T-helper 1 cell (primary cell): Measurements from ENCODE around the gene SUZ12.
"Not testable (repeated sequence)": the region's sequence is repeated elsewhere in the genome, so short reads cannot be mapped to it uniquely, and the experiment has no call there.

ENCODE experiments used
- DNase-seq, 5 donors: peaks; one replicate each; pipeline ENCODE4 v3.0.0-alpha.2; 2012 to 2020
- total RNA-seq, 4 donors: gene quantifications; one replicate each; lab custom pipeline; 2026; lab: John Stamatoyannopoulos, UW

SUZ12 gene
- 56.5 to 83.1 (median 68.6) reads per million in 4 donors for total RNA-seq

DNA sequence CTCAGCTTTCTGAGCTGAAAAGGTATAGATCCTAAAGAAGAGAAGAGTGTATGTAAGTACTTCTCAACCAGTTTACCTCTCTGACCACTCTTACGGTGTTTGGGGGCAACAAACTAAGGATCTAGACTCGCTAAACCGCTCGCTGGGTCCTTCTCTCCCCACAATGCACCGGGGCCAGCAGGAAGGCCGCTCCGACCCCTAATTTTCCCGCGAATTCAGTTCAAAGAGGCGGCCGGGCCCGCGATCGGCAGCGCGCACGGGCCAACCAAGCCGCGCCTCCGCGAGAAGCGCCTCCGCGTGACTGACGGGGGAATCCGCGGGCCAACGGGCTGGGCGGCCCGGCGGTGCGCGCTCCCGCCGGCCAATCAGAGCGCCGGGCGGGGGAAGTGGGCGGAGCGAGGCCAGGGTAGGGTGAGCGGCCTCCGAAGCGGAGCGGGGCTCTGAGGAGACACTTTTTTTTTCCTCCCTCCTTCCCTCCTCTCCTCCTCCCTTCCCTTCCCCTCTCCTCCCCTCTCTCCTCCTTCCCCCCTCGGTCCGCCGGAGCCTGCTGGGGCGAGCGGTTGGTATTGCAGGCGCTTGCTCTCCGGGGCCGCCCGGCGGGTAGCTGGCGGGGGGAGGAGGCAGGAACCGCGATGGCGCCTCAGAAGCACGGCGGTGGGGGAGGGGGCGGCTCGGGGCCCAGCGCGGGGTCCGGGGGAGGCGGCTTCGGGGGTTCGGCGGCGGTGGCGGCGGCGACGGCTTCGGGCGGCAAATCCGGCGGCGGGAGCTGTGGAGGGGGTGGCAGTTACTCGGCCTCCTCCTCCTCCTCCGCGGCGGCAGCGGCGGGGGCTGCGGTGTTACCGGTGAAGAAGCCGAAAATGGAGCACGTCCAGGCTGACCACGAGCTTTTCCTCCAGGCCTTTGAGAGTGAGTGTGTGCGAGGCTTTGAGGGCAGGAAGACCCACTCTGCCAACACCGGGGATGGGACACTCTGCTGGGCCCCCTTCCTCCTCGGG lies at the start of gene SUZ12:
Gene SUZ12, plus strand, starts transcription at position 393 of the 995 bp plus-strand sequence. Its CDS starts 240 bp downstream, at position 633.
- DNase-seq: peak; percentile 67 to 87 (median 74)

DNA sequence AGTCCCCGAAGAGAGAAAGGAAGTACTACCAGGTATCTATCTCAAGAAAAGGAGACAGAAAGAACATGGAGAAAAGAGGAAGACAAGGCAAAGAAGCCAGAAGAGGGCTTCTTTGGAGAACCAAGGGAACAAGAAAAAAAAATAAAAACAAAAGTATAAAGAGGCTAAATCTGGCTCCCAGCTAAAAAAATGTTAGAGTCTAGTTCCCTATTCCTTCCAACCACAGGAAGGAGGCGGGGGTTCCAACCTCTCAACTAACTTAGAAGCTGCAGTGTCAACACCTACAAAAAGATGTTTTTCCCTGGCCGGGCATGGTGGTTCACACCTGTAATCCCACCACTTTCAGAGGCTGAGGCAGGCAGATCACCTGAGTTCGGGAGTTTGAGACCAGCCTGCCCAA lies 48.7 kb upstream of the SUZ12 start:
- DNase-seq: no peak

DNA sequence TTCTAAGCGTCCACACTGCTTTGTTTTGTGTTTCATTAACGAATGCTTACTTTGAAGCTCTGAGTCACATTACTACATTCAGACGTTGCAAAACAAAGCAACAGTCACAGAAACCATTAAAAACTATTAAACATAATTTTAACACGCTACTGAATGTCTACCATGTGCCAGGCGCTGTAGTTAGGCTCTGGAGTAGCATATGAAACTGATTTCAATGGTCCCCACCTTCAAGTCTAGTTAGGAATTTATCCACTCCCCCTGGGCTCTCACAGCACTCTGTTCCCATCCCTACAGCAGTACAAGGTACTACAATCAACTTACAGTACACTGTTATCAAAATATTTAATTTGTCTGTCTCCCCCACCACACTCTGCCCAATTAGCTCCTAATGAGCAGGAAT lies 35.9 kb upstream of the SUZ12 start:
- DNase-seq: no peak

DNA sequence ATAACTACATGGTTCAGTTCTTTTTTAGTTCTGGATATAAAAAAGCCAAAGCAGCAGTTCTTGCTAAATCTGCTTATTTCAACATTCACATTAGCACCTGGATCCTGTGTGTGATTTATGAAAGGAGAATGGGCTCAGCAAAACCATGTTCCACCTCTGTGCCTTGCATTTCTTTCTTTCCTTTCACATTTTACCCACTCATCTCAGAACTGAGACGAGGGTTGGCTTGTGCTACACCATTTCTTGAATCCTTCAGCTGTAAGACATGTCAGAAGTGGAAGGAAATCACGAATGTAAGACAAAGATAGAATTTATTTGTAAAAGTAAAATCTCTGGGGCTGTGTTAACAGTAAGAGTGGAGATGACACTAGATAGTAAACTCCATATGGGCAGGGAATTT lies 34.1 kb upstream of the SUZ12 start:
- DNase-seq: peak in 1 of 5 donors; percentile 51

DNA sequence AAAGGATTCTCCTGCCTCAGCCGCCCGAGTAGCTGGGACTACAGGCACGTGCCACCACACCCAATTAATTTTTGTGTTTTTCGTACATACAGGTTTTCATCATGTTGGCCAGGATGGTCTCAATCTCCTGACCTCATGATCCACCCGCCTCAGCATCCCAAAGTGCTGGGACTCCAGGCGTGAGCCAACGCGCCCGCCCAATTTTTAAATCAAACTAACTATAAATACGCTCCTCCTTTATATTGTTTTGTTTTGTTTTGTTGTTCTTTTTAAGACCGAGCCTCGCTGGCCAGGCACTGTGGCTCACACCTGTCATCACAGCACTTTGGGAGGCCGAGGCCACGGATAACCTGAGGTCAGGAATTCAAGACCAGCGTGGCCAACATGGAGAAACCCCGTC lies 33.4 kb upstream of the SUZ12 start:
- DNase-seq: no peak

DNA sequence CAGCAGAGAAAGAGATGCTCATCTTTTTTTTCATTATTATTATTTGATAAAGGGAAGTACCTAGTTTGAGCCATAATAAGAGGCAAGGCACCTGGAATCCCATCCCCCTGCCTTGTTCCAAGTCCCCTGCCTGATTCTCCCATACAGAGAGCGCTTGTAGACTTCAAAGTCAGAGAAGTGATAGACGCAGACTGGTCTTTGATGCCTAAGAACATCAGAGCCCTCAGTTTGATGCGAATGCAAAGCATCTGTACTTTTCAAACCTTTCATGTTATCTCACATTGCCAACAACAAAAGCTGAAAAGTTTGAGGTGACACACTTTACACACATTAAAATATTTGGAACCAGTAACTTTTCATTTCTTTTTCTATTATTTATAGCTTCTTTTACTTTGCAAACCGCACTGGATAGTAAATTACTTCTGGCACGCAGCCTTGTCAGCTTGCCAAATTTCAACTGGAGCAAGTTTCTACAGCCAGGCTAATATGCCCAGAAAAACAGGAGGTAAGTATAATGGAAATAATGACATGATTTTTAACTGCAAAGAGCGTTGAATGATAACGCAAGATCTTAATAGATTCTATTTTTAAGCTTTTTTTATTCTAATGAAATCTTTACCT lies 29.4 kb upstream of the SUZ12 start:
- DNase-seq: no peak

DNA sequence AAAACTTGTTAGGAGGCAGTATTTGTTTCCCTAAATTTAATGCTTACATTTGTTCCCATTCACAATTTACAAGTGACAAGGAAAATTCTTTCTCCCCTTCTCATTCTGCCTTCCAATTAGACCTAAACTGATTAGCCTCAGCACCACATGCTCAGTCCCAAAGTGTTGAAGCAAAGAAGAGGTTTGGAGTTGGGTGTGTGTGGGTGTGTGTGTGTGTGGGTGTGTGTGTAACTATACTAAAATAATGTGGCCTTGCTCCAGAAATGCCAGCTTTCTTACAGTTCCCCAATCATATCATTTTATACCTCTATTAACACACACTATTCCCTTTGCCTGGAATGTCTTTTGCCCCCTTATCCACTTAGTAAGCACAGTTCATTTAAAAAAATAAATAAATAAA lies 28.4 kb upstream of the SUZ12 start:
- no peak for DNase-seq

DNA sequence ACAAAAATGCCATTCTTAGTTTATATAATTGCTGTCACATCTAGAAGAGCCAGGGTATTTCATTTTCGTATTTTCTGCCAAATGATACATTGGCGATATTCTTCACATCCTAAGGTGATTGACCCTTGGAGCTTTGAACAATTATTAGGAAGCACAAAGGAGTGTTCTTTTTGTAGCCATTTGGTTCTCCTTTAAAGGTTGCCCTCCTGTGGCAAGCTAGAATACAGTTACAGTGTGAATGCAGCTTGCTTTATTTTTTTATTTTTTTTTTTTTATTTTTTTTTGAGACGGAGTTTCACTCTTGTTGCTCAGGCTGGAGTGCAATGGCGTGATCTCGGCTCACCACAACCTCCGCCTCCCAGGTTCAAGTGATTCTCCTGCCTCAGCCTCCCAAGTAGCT lies 24.1 kb upstream of the SUZ12 start:
- DNase-seq: not testable (repeated sequence)

DNA sequence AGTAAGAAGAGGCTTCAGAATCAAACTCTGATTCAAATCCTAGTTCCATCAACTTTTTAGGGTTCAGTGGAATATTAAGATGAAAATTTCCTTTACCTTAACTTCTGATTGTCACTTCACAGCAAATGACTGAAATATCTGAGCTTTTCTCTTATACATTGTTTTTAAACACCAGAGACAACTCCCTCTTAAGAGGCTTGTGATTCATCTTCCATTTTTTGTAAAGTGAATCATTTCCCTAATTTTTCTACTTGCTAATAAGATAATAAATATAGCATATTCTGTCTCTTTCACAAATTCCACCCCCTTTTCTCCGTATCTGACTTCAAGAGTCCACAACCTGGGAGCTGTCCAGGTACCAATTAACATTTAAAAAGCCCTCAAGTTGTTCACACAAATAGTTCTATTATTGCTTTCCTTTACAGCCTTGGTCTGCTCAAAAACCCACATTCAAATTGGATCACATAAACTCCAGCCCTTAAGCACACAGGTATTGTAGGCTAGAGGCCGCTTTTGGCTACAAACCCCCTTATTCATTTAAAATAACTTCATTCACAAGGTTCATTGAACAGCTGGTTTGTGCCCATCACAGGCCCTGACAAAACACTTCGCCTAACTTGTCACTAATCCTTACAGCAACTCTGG lies 21.2 kb upstream of the SUZ12 start:
- DNase-seq: no peak

DNA sequence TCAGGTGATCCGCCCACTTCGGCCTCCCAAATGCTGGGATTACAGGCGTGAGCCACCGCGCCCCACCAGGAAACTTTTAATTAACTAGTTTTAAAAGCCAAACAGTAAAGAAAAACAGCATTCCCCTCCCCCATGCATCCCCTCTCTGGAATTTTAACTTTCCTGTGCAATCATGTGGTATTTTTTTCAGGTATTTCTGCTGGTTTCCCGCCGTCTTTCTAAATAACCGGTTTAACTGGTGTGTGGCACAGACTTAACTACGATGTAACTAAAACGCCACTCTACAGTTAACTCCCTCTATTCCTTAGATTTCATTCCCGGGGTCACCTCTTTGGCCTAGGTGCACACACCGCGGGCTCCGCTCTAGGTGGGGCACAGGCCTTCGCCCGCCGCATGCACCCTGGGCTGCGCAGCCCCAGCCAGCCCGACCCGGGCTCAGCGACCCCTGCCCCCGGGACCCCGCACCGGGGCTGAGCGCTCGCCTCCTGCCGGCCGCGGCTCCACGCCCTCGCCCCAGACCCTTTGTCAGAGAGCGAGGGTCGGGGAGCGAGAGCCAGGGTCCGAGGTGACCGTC lies 20.2 kb upstream of the SUZ12 start:
- DNase-seq: no peak

DNA sequence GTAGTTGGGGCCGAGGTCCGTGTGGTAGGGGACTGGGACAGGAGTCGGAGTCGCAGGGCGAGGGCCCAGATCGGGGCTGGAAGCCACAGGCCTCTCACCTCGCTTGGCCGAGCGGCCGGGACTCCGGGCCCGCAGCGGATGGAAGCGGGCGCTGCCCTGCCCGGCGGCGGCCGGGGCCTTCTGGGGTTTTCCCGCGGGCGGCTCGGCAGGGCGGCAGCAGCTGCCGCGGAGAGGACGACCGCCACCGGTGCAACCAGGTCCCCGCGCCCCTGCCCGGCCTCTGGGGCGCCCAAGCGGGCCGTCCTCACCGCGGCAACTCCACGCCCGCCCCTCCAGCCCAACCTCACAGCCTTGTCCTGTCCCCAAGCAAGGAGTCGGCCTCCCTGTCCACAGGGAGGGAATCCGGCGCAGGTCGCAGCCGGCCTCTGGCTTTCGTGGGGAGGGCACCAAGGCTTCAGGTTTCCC lies 19.7 kb upstream of the SUZ12 start:
- no peak for DNase-seq

DNA sequence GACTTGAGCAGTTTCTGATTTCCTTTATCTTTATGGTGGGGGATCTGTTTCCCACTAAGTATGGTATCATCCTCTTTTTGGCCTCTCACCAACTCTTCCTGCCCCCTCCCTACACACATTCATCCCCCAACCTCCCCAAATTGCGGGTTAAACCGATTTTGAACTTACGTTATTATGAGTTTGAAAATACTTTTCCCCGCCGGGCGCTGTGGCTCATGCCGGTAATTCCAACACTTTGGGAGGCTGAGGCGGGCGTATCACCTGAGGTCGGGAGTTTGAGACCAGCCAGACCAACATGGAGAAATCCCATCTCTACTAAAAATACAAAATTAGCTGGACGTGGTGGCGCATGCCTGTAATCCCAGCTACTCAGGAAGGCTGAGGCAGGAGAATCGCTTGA lies 19.1 kb upstream of the SUZ12 start:
- not testable (repeated sequence) for DNase-seq

DNA sequence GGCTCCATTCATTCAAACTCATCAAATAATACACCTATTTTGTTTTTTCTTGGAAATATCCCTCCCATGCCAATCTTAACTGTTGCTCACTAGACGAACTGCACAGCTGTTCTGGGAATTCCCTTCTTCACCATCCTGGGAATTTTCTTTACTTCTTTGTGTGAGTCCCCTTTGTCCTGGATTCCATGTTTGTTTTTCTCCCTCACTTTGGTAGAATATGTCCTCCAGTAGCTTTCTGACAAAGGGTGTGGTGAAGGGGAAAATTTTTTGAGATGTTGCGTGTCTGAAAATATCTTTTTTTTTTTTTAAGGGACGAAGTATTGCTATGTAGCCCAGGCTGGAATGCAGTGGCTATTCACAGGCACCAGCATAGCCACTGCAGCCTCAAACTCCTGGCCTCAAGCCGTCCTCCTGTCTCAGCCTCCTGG lies 18.1 kb upstream of the SUZ12 start:
- DNase-seq: no peak

DNA sequence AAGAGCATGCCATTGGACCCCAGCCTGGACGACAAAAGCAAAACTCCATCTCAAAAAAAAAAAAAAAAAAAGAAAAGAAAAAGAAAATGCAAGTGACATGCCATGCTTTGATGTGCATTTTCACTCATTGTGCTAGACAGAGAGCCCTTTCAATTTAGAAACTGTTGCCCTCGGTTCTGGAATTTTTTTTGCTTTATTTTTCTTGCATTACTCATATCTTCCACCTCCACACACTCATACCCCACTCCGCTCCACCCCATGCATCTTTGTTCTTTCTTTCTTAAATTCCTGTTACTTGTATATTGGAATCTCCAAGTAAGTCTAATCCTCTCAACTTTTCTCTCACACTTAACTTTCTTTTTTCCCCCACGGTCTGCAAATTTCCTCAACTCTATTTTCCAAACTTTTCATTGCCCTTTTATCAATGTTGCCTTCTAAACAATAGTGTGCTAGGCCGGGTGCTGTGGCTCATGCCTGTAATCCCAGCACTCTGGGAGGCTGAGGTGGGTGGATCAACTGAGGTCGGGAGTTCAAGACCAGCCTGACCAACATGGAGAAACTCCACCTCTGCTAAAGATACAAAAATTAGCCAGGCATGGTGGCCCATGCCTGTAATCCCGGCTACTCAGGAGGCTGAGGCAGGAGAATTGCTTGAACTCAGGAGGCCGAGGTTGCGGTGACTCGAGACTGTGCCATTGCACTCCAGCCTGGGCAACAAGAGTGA lies 16.8 kb upstream of the SUZ12 start:
- DNase-seq: peak in 1 of 5 donors; percentile 22

DNA sequence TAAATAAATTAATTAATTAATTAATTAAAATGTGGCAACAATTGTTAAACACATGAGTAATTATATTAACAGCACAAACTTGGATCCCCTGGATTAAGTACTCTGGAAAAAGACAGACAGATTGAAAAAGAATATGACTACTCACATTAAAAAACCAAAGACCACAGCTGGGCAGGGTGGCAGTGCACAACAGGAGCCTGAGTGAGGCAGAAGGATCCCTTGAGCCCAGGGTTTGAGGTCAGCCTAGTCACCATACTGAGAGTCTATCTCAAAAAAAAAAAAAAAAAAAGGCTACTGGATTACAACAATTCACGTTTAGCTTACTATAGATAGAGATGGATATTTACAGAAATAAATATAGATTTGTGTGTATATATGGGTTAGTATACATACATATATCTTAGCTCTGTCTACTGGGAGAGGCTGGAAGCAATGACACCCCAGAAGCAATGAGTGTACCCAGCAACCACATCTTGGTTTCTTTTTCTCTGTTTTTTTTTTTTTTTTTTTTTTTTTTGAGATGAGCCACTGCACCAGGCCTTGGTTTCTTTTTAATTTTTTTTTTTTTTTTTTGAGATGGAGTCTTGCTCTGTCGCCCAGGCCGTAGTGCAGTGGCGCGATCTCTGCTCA lies 10.6 kb upstream of the SUZ12 start:
- no peak for DNase-seq

DNA sequence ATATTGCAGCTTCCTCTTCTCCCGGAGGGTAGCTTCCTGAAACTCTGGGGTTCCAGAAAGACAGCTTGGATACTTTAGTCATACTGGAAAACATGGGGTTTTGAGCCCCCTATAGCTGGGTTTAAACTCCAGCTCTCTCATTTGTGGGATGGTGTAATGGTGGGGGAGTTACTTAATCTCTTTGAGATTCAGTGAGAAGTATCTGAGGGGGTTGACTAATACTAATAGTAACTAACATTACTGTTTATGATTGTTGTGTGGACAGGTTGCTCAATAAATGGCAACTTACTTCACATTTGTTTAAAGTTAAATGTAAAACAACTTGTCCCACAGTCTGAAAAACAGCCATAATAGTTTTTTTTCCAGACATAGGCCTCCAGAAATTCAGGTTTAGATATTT lies 5.1 kb upstream of the SUZ12 start:
- no peak for DNase-seq

DNA sequence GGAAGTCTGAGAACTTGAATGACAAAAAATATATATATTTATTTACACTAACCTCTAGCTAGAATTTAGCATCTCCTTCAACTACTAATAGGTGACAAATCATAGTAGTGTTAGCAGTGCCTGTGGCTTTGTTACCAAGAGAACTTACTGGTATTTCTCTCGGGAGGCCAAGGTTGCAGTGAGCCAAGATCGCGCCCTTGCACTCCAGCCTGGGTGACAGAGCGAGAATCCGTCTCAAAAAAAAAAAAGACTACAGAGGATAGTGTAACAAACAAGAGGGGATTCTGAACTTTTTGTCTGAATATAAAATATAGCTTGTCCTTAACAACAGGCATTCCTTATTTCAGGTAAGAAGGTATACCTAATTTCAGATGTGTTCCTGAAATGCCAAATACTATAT lies 1.3 kb upstream of the SUZ12 start:
- DNase-seq: no peak

DNA sequence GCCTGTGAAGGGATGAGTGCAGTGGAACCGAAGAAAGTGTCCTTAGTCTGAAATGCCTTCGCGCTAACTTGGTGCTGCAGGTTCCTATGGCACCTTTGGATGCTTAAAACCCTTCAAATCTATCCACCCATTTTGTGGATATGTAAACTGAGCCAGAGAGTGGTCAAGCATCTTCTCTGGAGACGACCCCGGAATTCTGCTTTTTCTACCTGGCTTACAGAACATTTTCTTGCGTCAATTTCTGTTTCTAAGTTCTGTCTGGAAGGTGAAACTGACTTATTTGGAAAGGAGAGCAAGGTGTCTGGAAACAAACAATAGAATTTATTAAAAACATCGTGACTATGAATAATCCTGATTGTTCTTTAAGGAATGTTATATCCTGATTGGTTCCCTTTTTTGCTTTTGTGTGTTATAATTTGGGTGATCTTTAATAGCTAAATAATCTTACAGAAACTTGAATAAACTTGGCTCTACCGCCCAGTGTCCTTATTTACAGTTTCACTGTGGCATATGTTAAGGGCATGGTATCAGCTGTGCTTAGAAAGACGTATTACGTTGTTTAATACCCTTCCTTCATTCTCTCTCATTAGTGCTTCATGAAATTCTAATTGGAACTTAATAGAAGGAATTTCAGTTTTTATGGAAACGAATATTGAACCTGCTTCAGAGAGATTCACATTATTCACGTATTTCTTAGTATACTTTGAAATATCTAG lies 1.3 kb downstream of the SUZ12 start:
- not testable (repeated sequence) for DNase-seq

DNA sequence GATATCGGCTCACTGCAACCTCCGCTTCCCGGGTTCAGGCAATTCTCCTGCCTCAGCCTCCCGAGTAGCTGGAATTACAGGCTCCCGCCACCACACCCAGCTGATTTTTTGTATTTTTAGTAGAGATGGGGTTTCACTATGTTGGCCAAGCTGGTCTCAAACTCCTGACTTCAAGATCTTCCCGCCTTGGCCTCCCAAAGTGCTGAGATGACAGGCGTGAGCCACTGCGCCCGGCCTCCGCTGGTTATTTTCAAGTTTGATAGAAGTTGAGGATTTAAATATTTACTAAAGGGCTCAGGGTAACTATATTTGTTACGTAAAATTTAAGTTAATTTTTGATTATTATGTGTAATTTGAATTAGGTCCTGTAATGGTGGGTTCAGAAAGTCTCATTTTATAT lies 5.1 kb downstream of the SUZ12 start:
- DNase-seq: not testable (repeated sequence)

DNA sequence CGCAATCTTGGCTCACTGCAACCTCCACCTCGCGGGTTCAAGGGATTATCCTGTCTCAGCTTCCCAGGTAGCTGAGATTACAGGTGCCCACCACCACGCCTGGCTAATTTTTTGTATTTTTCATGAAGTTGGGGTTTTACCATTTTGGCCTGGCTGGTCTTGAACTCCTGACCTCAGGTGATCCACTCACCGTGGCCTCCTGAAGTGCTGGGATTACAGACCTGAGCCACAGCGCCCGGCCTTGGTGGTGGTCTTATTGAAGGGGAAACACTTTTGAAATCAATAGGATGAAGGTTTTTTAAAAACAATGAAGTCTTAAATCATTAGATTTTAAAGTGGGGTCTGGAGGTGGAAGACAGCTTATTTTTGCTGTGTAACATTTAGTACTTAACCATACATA lies 5.6 kb downstream of the SUZ12 start:
- DNase-seq: not testable (repeated sequence)

DNA sequence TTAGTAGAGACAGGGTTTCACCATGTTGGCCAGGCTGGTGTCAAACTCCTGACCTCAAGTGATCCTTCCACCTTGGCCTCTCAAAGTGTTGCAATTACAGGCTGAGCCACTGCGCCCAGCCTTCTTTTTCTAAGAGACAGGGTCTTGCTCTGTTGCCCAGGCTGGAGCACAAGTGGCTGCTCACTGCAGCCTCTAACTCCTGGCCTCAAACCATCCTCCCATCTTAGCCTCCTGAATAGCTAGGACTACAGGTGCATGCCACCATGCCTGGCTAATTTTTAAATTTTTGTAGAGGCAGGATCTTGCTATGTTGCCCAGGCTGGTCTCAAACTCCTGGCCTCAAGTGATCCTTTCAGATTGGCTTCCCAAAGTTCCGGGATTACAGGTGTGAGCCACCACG lies 15.1 kb downstream of the SUZ12 start:
- not testable (repeated sequence) for DNase-seq
